CD4-positive, alpha-beta T cell (primary cell): Measurements from ENCODE around the gene SUSD5. TPM values are rescaled to one million over a fixed set of nuclear protein-coding genes. Genes with fewer than 3 reads are reported as not detected.

Source experiments
- ATAC-seq: fragments of 200-7000 bp; cut with Tn5 transposase; one replicate; pipeline ENCODE4 v1.10.0; 2022; ENCODE audit warnings: mild to moderate bottlenecking; ENCODE audit not compliant: poor library complexity
- CTCF ChIA-PET: fragments of 350-600 bp; sonication (Branson Sonifier 250); formaldehyde crosslinking; loops from one replicate; lab custom pipeline; 2021; ENCODE audit warnings: antibody characterized with exemption, inconsistent platforms; lab: Charles Lee
- POLR2A ChIA-PET: fragments of 350-600 bp; sonication (Branson Sonifier 250); formaldehyde crosslinking; loops from one replicate; lab custom pipeline; 2021; ENCODE audit warnings: antibody characterized with exemption, inconsistent platforms; lab: Charles Lee
- DNase-seq, 14 experiments: peaks; one replicate each; pipeline ENCODE4 v3.0.0-alpha.2; 2013 to 2020; ENCODE audit warnings: mixed read lengths in 2 of 14
- H3K27ac ChIP-seq, 2 donors: one replicate each; pipeline versions ENCODE4 v1.5.1 to v1.7.0; 2013; ENCODE audit warnings: low read length in 2 of 2, low read depth in 1 of 2, mild to moderate bottlenecking in 1 of 2
- H3K27me3 ChIP-seq, 2 experiments: 1 replicate in 1 of 2; 2 replicates in 1 of 2; pipeline versions ENCODE4 v1.6.1 to v1.7.0; 2013; ENCODE audit warnings: low read length in 2 of 2, control low read depth in 1 of 2, mild to moderate bottlenecking in 1 of 2, moderate library complexity in 1 of 2; ENCODE audit not compliant: insufficient read depth in 2 of 2, control insufficient read depth in 1 of 2
- H3K36me3 ChIP-seq: one replicate; pipeline ENCODE4 v1.6.1; 2013; ENCODE audit warnings: low read length, control low read depth; ENCODE audit not compliant: insufficient read depth
- H3K4me1 ChIP-seq: one replicate; pipeline ENCODE4 v1.6.1; 2013; ENCODE audit warnings: low read length, control low read depth; ENCODE audit not compliant: insufficient read depth
- H3K4me3 ChIP-seq: one replicate; pipeline ENCODE4 v1.5.1; 2013; ENCODE audit warnings: mild to moderate bottlenecking, low read length, moderate library complexity
- H3K9me3 ChIP-seq, 2 experiments: 1 replicate in 1 of 2; 2 replicates in 1 of 2; pipeline versions ENCODE4 v1.6.1 to v1.7.0; 2013; ENCODE audit warnings: low read length in 2 of 2, mild to moderate bottlenecking in 2 of 2, control low read depth in 1 of 2, moderate library complexity in 1 of 2; ENCODE audit not compliant: control insufficient read depth in 1 of 2, insufficient read depth in 1 of 2
- H3K27ac Mint-ChIP-seq: one replicate; pipeline ENCODE4 v1.8.0; 2020; ENCODE audit warnings: mixed read lengths
- H3K27me3 Mint-ChIP-seq: one replicate; pipeline ENCODE4 v1.8.0; 2021; ENCODE audit warnings: mixed read lengths
- H3K36me3 Mint-ChIP-seq: one replicate; pipeline ENCODE4 v1.8.0; 2021; ENCODE audit warnings: low read depth, mixed read lengths
- H3K4me1 Mint-ChIP-seq: one replicate; pipeline ENCODE4 v1.8.0; 2021; ENCODE audit warnings: low read depth, mixed read lengths
- H3K4me3 Mint-ChIP-seq: one replicate; pipeline ENCODE4 v1.8.0; 2020; ENCODE audit warnings: mild to moderate bottlenecking, mixed read lengths
- H3K9me3 Mint-ChIP-seq: one replicate; pipeline ENCODE4 v1.8.0; 2020; ENCODE audit warnings: mixed read lengths
- CTCF ChIP-seq: fragments of 200-600 bp; IDR thresholded peaks from one replicate; pipeline ENCODE4 v1.8.0; 2022; ENCODE audit warnings: antibody characterized with exemption, mild to moderate bottlenecking
- intact Hi-C, 2 experiments: fragments of 100-400 bp; cut with DNase I in 1 of 2; cut with micrococcal nuclease in 1 of 2; formaldehyde crosslinking; loops; one replicate each; pipeline versions ENCODE4 v1.15.1 to v1.9.0; 2023 to 2025; cut with DNase I, micrococcal nuclease
- total RNA-seq, 174 experiments: library from RNA in 2 of 174; stranded (reverse) in 2 of 174; gene quantifications; one replicate each; pipeline ENCODE4 v1.2.3 and lab custom pipeline; 2021 to 2026

Gene SUSD5
- total RNA-seq, 2 experiments from 2014 or later, result not detected

- Mint-ChIP-seq H3K9me3 (peaks cover 1% of the 10 kb centered on the region), H3K4me3 (no peak overlapping the region), H3K27me3 (peaks cover 45% of the 10 kb centered on the region), H3K27ac (no peak overlapping the region), H3K36me3 (no peaks in the 10 kb centered on the region), H3K4me1 (no peaks in the 10 kb centered on the region)
- Histone ChIP-seq H3K4me3 (no peak overlapping the region), H3K27ac (no peak overlapping the region), H3K27me3 (peaks cover 0 to 26% of the 10 kb centered on the region in 2 experiments), H3K36me3 (no peaks in the 10 kb centered on the region), H3K9me3 (peaks cover 0 to 8% of the 10 kb centered on the region in 2 experiments), H3K4me1 (no peaks in the 10 kb centered on the region)
- ATAC-seq (no peak), DNase-seq (no peak)
- TF ChIP-seq CTCF, result no peak
- CTCF ChIA-PET, result no interaction called here
- POLR2A ChIA-PET, result no interaction called here
- intact Hi-C loops, result no loop called here
These were observed 15.3 kb upstream of the SUSD5 start for GRCh38 chr3:33233884-33234283.

GRCh38 chr3:33231756-33232465, 13.3 kb upstream of the SUSD5 start:
- intact Hi-C loops, result no loop called here
- H3K4me3 Mint-ChIP-seq, result no peak overlapping the region
- CTCF ChIA-PET, result no interaction called here

DNA sequence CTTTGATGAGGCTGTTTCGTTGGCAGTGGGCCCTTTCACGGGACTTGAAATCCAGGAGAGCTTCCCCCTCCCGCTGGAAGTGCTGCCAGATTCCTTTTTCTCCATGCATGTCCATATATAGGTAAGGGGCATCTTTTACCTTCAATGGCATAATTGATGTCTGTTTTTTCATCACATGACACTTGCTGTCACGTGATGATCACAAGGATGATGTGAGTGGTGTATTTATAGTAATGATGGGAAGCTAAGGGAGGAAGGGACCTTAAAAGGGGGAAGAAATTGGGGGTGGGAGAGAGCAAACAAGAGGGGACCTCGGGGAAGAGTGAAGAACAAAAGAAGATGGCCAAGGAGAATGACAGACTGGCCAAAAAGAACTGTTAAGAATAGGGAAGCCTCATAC, 11.3 kb upstream of the SUSD5 start:
- TF ChIP-seq CTCF, result no peak
- ChIA-PET POLR2A (no interaction called here), CTCF (no interaction called here)
- H3K4me1 Mint-ChIP-seq, result no peaks in the 10 kb centered on the region
- H3K4me1 ChIP-seq, result no peaks in the 10 kb centered on the region
- no peak for DNase-seq
- no peak overlapping the region for H3K27ac ChIP-seq
- no peaks in the 10 kb centered on the region for H3K36me3 Mint-ChIP-seq
- H3K9me3 Mint-ChIP-seq, result no peaks in the 10 kb centered on the region
- no peaks in the 10 kb centered on the region for H3K9me3 ChIP-seq
- no peak overlapping the region for H3K4me3 ChIP-seq
- no peak overlapping the region for H3K4me3 Mint-ChIP-seq
- peaks cover 0 to 11% of the 10 kb centered on the region in 2 experiments for H3K27me3 ChIP-seq
- ATAC-seq, result no peak
- peaks cover 31% of the 10 kb centered on the region for H3K27me3 Mint-ChIP-seq
- H3K27ac Mint-ChIP-seq, result no peak overlapping the region
- H3K36me3 ChIP-seq, result no peaks in the 10 kb centered on the region
- intact Hi-C loops, result no loop called here

More at GRCh38 chr3:33231756-33232465, 13.3 kb upstream of the SUSD5 start:
- no peak for TF ChIP-seq CTCF
- peaks cover 42% of the 10 kb centered on the region for H3K27me3 Mint-ChIP-seq
- H3K27ac Mint-ChIP-seq, result no peak overlapping the region
- Histone ChIP-seq H3K9me3 (no peaks in the 10 kb centered on the region), H3K36me3 (no peaks in the 10 kb centered on the region), H3K27me3 (peaks cover 0 to 21% of the 10 kb centered on the region in 2 experiments), H3K27ac (no peak overlapping the region), H3K4me3 (no peak overlapping the region), H3K4me1 (no peaks in the 10 kb centered on the region)
- H3K4me1 Mint-ChIP-seq, result no peaks in the 10 kb centered on the region
- POLR2A ChIA-PET, result no interaction called here
- H3K36me3 Mint-ChIP-seq, result no peaks in the 10 kb centered on the region
- no peaks in the 10 kb centered on the region for H3K9me3 Mint-ChIP-seq
- no peak for DNase-seq
- no peak for ATAC-seq
